Fibroblast of the aortic adventitia (primary cell): ENCODE data around the gene GRM1. TPM values are rescaled to one million over a fixed set of nuclear protein-coding genes. Genes with fewer than 3 reads are reported as not detected.
A peak's percentile ranks its signal among the peaks of the same experiment; 100 is the strongest.

Experiments
- DNase-seq: peaks from one replicate; pipeline ENCODE4 v3.0.0-alpha.2; 2010; ENCODE audit warnings: low read depth
- H3K4me3 ChIP-seq: 2 replicates; pipeline ENCODE4 v1.5.1; 2011; ENCODE audit warnings: low read depth, mild to moderate bottlenecking, control low read depth, low read length, moderate library complexity
- total RNA-seq: library from RNA; depleted of rRNA; stranded (reverse); fragments of >200 nt; gene quantifications from 2 replicates; pipeline ENCODE4 v1.2.3, GENCODE V29; 2012; ENCODE audit warnings: low replicate concordance
- TF ChIP-seq, protein P1 (sequence below): IDR thresholded peaks from 2 replicates; pipeline ENCODE4 v1.5.1; 2011; ENCODE audit warnings: mild to moderate bottlenecking, low read length, control low read depth, inconsistent platforms; ENCODE audit not compliant: insufficient read depth

GRM1 gene
- total RNA-seq, 1 donor = 0.09 TPM

DNA sequence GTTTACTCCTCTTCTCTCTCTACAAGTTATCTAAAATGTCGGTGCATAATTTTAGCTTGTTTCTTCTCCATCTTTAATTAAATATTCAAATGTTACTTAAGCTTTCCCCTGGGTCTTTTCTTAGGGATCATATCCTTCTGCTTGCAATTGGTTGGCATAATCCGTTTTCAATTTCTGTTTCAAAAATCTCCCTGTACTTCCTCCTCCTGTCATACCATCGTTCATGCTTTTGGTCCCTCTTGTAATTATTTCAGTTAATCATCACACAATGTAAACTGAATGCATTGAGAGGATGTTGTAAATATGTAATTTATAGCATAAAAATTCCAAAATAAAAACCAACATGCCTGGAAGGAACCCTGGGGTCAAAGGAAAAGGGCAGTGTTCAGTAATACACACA, 325.6 kb downstream of the GRM1 start:
- DNase-seq = no peak
- no peak overlapping the region for H3K4me3 ChIP-seq
- TF ChIP-seq, protein P1, sequence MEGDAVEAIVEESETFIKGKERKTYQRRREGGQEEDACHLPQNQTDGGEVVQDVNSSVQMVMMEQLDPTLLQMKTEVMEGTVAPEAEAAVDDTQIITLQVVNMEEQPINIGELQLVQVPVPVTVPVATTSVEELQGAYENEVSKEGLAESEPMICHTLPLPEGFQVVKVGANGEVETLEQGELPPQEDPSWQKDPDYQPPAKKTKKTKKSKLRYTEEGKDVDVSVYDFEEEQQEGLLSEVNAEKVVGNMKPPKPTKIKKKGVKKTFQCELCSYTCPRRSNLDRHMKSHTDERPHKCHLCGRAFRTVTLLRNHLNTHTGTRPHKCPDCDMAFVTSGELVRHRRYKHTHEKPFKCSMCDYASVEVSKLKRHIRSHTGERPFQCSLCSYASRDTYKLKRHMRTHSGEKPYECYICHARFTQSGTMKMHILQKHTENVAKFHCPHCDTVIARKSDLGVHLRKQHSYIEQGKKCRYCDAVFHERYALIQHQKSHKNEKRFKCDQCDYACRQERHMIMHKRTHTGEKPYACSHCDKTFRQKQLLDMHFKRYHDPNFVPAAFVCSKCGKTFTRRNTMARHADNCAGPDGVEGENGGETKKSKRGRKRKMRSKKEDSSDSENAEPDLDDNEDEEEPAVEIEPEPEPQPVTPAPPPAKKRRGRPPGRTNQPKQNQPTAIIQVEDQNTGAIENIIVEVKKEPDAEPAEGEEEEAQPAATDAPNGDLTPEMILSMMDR = no peak

DNA sequence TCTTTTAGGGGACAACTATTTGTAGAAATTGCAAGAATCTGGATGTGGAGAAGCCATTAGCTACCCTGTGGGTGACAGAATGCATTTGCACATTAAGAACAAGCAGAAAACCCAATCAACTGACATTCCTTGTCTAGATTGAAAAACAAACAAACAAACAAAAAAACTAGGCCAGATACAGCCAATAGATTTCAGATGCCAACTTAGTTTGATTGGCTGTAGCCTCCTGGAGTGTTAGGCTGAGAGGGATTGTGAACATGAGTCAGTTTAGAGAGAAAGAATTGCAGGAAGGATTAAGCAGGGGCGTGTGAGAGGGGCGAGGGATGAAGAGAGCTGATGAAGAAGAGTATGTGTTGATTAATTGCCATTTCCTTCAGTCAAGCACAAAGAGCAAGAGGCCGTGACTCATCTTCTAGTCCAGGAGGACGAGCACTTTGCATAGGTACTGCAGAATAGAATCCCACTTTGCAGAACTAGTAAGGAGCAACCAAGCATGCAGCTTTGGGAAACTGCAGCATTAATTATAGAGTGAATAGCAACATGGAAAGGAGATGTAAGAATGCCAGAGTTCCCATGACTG, 326.7 kb downstream of the GRM1 start:
- no peak for DNase-seq

DNA sequence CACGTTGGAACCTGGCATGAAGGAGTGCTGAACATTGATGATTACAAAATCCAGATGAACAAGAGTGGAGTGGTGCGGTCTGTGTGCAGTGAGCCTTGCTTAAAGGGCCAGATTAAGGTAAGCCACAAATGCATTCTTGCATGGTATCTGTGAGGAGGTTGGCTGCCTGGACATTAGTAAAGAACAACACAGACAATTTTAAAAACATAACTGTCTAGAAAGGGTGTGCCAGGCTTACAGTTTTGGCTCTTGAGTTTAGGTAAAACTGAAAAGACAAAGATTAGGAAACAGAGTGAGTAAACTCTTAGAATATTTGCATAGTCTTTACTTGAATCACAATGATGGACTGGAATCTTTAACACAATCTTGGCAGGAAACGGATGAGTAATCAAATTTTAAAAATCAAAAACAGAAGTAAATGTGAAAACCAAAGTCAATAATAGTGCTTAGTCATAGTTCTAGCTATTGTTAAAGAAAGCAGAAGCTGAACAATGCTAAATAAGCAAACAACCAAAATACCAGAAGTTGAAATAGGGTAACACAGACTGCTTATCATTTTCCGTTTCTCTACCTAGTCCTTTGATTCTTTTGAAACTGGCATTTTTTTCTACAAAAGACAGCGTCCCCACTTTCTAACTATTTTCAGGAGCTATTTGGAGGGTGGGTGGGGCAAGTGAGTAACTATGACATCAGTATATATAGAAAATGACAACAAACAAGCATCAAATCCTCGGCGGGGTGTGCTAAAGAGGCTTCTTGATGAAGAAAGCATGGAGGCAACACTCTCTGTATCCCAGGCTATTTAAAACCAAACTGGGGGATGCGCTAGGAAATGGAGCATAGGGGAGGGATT, 328.9 kb downstream of the GRM1 start:
- peak; percentile 96 for DNase-seq
- TF ChIP-seq, protein P1 = no peak
- H3K4me3 ChIP-seq = peak overlapping the region; percentile 3

More for the DNA sequence above, 326.7 kb downstream of the GRM1 start:
- no peak overlapping the region for H3K4me3 ChIP-seq
- TF ChIP-seq, protein P1 = no peak

DNA sequence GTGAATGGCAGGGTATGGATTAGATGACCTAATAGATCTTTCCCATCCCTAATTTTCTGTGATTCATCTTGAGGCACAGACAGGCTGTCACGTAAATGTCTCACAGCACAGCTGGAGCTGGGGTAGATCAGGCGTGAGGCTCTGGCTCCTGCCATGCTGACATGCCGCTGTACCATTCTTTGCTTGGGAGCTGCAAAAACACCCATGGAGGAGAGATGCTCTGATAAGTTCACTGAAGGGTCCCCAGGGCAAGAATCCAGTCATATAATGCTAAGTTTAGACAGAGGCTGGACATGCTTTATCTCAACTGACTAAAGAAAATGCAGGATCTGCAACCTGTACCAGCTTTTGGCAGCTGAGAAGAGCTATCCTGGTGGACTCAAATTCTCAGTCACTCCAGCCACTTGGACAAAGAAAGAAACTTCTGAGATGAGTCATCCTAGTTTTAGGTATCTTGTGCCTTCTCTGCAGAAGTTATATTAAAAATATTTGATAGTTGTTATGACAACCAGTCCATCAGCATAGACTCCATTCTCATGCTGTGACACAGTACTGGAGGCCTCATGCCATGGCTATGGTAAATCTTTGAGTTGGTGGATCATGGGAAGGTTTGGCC, 329.7 kb downstream of the GRM1 start:
- TF ChIP-seq, protein P1 = no peak
- H3K4me3 ChIP-seq = peak overlapping the region; percentile 3

DNA sequence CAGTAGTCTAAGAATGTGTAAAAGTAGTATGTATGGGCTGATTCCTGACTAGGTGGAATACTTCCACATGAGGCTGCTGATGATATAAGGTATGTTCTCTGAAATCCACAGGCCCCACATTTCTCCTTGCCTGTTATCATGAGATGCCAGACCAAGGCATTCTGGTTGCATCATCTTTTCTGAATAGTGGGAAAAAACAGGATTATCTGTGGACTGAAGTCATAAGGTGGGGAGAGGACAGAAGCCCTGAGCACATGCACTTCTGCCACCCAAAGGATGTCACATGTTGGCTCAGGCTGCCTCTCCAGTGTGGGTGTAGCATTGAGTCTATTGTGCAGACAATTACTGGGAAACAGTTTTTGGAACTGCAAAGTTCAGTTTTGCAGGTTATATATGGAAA, 330.3 kb downstream of the GRM1 start:
- TF ChIP-seq, protein P1 = no peak
- no peak for DNase-seq
- no peak overlapping the region for H3K4me3 ChIP-seq

More for the DNA sequence above, 329.7 kb downstream of the GRM1 start:
- DNase-seq = peak; percentile 78

DNA sequence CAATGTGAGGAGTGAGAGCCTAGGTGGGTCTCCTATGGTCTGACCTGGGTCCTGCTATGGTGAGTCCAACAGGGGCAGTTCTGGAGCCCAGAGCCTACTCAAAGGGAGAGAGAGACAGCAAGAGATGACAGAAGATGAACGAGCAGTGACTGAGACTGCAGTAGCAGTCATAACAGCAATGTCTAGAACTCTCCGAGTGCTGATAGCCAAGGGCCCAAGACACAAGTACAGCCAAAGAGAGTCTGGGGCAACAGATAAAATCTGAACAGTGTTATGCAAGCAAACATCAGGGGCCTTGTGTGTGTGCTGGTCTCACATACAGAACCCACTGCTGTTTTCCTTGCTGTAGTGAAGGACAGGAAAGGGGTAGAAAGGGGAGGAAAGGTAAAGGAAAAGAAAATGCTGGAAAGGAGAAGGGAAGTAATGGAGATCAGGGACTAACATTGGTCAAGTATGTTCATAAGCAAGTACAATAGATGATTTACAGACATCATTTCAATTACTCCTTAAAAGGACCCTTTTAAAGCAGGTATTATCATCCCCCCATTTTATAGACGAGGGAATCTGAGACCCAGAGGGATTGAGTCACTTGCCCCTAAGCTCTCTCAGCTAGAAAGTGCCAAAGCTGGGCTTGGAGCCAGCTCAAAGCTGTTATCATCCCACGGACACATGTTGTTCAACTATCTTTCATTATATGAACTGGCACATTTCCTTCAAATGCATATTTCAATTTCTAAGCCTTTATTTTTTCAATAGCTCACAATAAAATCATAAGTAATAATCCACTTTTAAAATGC, 332.5 kb downstream of the GRM1 start:
- H3K4me3 ChIP-seq = no peak overlapping the region
- peak; percentile 62 for DNase-seq
- TF ChIP-seq, protein P1 = no peak
